Uterus (tissue), 4 donors: Measurements from ENCODE around the gene PDE4B. TPM values are rescaled to one million over a fixed set of nuclear protein-coding genes. Genes with fewer than 3 reads are reported as not detected.
"Not testable (repeated sequence)": the region's sequence is repeated elsewhere in the genome, so short reads cannot be mapped to it uniquely, and the experiment has no call there.

Experiments used
- DNase-seq, 2 donors: peaks; one replicate each; pipeline ENCODE4 v3.0.0-alpha.2; 2019 to 2020
- H3K27ac ChIP-seq, 2 donors: fragments of 200-600 bp; sonication (generic); 1 replicate in 1 of 2; 2 replicates in 1 of 2; pipeline ENCODE4 v1.5.1; 2016 to 2018
- H3K27me3 ChIP-seq, 2 donors: fragments of 200-600 bp; sonication (generic); one replicate each; pipeline ENCODE4 v1.5.1; 2018 to 2019; ENCODE audit warnings: control low read depth in 1 of 2
- H3K36me3 ChIP-seq, 2 donors: fragments of 200-600 bp; sonication (generic); one replicate each; pipeline ENCODE4 v1.5.1; 2019; ENCODE audit warnings: control low read depth in 1 of 2
- H3K4me1 ChIP-seq, 2 donors: fragments of 200-600 bp; sonication (generic); one replicate each; pipeline ENCODE4 v1.5.1; 2018 to 2019; ENCODE audit warnings: control low read depth in 1 of 2
- H3K4me3 ChIP-seq, 2 donors: fragments of 200-600 bp; sonication (generic); 1 replicate in 1 of 2; 2 replicates in 1 of 2; pipeline ENCODE4 v1.5.1; 2018 to 2019; ENCODE audit warnings: mild to moderate bottlenecking in 1 of 2
- H3K9me3 ChIP-seq, 2 donors: fragments of 200-600 bp; sonication (generic); one replicate each; pipeline ENCODE4 v1.5.1; 2019; ENCODE audit warnings: control low read depth in 1 of 2
- POLR2A ChIP-seq, 2 donors: fragments of 450-650 bp; IDR thresholded peaks; one replicate each; pipeline ENCODE4 v1.6.1; 2016; ENCODE audit warnings: antibody characterized with exemption in 2 of 2, mild to moderate bottlenecking in 1 of 2, moderate library complexity in 1 of 2
- intact Hi-C: fragments of 100-400 bp; cut with DNase I; formaldehyde crosslinking; loops from one replicate; pipeline ENCODE4 v1.15.1; 2023; ENCODE audit warnings: low total_unique reads
- total RNA-seq, 4 donors: library from RNA; depleted of rRNA in 3 of 4; stranded (reverse); fragments of >200 nt in 3 of 4; gene quantifications; one replicate each; pipeline versions ENCODE4 v1.1.0 to v1.2.4, GENCODE V29; 2014 to 2023
- TF ChIP-seq, protein P1 (sequence below), 4 experiments: fragments of 200-600 bp in 2 of 4; fragments of 450-650 bp in 2 of 4; sonication (generic) in 2 of 4; IDR thresholded peaks; one replicate each; pipeline ENCODE4 v1.5.1; 2016 to 2019; ENCODE audit warnings: antibody characterized with exemption in 4 of 4, mild to moderate bottlenecking in 2 of 4, moderate library complexity in 1 of 4
- donor health status: DM: yes; HTN: yes; CAD: no.

PDE4B gene
- total RNA-seq, 4 donors from 2014 or later = 6.9 to 22.9 (median 17.8) TPM

DNA sequence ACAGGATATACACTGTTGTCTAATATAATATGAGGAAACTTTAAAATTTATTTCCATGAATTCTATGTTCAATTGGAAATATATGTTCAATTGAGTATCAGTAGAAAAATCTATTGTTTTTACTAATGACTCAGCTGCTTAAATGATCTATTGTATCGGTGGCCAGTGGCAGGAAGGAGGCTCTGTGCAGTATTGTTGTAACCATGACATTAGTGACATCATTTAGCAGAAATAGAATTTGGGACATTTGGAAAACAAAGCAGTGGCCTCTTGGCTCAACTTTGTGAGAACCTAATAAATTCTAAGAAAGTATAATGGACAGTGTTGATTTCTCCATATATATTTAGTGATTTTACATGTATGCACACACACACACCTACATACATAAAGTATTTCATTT, 257.4 kb downstream of the PDE4B start:
- no peaks in the 10 kb centered on the region for H3K9me3 ChIP-seq
- no peak for DNase-seq
- intact Hi-C loops = no loop called here
- H3K36me3 ChIP-seq = no peaks in the 10 kb centered on the region
- H3K27me3 ChIP-seq = no peaks in the 10 kb centered on the region
- TF ChIP-seq POLR2A (IDR thresholded peaks at IDR 0.05) = no peak
- TF ChIP-seq, protein P1, sequence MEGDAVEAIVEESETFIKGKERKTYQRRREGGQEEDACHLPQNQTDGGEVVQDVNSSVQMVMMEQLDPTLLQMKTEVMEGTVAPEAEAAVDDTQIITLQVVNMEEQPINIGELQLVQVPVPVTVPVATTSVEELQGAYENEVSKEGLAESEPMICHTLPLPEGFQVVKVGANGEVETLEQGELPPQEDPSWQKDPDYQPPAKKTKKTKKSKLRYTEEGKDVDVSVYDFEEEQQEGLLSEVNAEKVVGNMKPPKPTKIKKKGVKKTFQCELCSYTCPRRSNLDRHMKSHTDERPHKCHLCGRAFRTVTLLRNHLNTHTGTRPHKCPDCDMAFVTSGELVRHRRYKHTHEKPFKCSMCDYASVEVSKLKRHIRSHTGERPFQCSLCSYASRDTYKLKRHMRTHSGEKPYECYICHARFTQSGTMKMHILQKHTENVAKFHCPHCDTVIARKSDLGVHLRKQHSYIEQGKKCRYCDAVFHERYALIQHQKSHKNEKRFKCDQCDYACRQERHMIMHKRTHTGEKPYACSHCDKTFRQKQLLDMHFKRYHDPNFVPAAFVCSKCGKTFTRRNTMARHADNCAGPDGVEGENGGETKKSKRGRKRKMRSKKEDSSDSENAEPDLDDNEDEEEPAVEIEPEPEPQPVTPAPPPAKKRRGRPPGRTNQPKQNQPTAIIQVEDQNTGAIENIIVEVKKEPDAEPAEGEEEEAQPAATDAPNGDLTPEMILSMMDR (IDR thresholded peaks at IDR 0.05) = no peak
- no peak overlapping the region for H3K27ac ChIP-seq
- H3K4me3 ChIP-seq = no peak overlapping the region
- no peaks in the 10 kb centered on the region for H3K4me1 ChIP-seq

DNA sequence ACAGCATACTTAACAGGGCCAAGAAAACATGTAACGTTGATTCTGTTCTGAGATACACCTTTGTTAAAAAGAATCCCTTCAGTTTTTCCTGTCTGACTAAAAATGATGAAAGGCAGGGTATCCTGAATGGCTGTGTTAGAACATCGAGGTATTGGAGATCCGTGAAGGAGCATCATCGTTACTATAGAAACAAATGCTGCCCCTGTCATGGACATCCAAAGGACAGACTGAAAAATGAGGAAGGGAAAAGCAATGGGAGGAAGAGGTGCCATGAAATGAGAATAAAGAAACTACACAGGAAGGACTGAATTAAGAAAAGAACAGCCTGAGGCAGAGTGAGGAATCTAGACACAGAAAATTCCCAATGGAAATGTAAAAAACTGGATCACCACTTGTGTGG, 257.9 kb downstream of the PDE4B start:
- no peaks in the 10 kb centered on the region for H3K36me3 ChIP-seq
- H3K4me1 ChIP-seq = no peaks in the 10 kb centered on the region
- no peaks in the 10 kb centered on the region for H3K9me3 ChIP-seq
- H3K4me3 ChIP-seq = no peak overlapping the region
- H3K27me3 ChIP-seq = no peaks in the 10 kb centered on the region
- H3K27ac ChIP-seq = no peak overlapping the region
- intact Hi-C loops = no loop called here
- no peak for DNase-seq
- no peak for TF ChIP-seq POLR2A (IDR thresholded peaks at IDR 0.05)
- TF ChIP-seq, protein P1 (IDR thresholded peaks at IDR 0.05) = no peak

DNA sequence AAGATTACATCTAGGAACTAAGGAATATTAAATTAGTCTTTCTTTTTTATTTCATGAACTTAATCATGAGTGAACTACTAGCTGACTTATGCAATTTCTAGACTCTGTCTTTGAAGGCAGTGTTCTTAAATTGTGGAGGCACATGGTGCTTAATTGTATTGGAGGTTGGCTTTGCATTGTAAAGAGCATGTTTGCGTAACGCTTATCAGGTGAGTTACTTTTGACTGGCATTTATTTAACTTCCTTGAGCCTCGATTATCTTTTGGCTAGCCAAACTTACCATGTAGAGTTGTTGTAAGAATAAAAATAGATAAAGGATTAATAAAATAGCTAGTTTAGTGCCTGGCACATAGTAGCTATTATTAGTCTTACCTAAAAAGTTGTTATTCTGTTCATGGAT, 262.4 kb downstream of the PDE4B start:
- TF ChIP-seq, protein P1 (IDR thresholded peaks at IDR 0.05) = no peak
- TF ChIP-seq POLR2A (IDR thresholded peaks at IDR 0.05) = no peak
- no peaks in the 10 kb centered on the region for H3K36me3 ChIP-seq
- no peaks in the 10 kb centered on the region for H3K9me3 ChIP-seq
- no peak overlapping the region for H3K4me3 ChIP-seq
- intact Hi-C loops = no loop called here
- H3K27ac ChIP-seq = no peak overlapping the region
- no peak for DNase-seq
- no peaks in the 10 kb centered on the region for H3K27me3 ChIP-seq
- no peaks in the 10 kb centered on the region for H3K4me1 ChIP-seq

DNA sequence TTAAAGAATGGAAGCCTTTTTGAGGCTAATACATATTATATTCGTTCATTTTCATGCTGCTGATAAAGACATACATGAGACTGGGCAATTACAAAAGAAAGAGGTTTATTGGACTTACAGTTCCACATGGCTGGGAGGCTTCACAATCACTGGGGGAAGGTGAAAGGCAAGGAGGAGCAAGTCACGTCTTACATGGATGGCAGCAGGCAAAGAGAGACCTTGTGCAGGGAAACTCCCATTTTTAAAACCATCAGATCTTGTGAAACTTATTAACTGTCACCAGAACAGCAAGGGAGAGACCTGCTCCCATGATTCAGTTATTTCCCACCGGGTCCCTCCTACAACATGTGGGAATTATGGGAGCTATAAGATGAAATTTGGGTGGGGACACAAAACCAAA, 264.8 kb downstream of the PDE4B start:
- H3K4me1 ChIP-seq, H3K27me3 ChIP-seq, H3K4me3 ChIP-seq, H3K36me3 ChIP-seq, intact Hi-C loops, DNase-seq, H3K27ac ChIP-seq, H3K9me3 ChIP-seq: not testable (repeated sequence)

DNA sequence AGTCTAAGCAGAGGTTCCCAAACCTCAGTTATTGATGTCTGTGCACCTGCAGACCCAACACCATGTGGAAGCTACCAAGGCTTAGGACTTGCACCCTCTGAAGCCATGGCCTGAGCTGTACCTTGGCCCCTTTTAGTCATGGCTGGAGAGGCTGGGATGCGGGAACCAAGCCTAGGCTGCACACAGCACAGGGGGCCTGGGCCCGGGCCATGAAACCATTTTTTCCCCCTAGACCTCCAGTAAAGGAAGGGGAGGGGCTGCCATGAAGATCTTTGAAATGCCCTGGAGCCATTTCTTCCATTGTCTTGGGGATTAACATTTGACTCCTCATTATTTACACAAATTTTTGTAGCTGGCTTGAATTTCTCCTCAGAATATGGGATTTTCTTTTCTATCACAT, 265.9 kb downstream of the PDE4B start:
- Histone ChIP-seq H3K4me1 (no peaks in the 10 kb centered on the region), H3K27me3 (no peaks in the 10 kb centered on the region), H3K27ac (no peak overlapping the region), H3K4me3 (no peak overlapping the region), H3K9me3 (no peaks in the 10 kb centered on the region), H3K36me3 (no peaks in the 10 kb centered on the region)
- no peak for DNase-seq
- intact Hi-C loops = no loop called here
- TF ChIP-seq, protein P1 (IDR thresholded peaks at IDR 0.05) = no peak
- no peak for TF ChIP-seq POLR2A (IDR thresholded peaks at IDR 0.05)

DNA sequence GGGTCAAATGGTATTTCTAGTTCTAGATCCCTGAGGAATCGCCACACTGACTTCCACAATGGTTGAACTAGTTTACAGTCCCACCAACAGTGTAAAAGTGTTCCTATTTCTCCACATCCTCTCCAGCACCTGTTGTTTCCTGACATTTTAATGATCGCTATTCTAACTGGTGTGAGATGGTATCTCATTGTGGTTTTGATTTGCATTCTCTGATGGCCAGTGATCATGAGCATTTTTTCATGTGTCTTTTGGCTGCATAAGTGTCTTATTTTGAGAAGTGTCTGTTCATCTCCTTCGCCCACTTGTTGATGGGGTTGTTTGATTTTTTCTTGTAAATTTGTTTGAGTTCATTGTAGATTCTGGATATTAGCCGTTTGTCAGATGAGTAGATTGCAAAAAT, 274.5 kb downstream of the PDE4B start:
- H3K36me3 ChIP-seq, H3K9me3 ChIP-seq, H3K4me3 ChIP-seq, DNase-seq, H3K4me1 ChIP-seq, intact Hi-C loops, H3K27ac ChIP-seq, H3K27me3 ChIP-seq: not testable (repeated sequence)
